ENCODE results near the gene DIAPH1.

DIAPH1 gene

GRCh38 chr5:141510850-141511601, 107.8 kb downstream of the DIAPH1 start:
- DNase-seq (ENCODE audit: extremely low spot score), result peak; percentile 62
- no peak for TF ChIP-seq CTCF (IDR thresholded peaks at IDR 0.05; ENCODE audit: control extremely low read depth, extremely low read depth, low read depth, missing control alignments)
- ChIA-PET CTCF (interaction anchor here (1.4 to 14.8 kb wide), 13 partner anchors 10 to 95 kb away, joined by 3 to 214 read pairs (median 28); partner anchors contain the start of genes PCDHGA10, PCDHGA11, PCDHGB7 and PCDHGC3), POLR2A (no interaction called here)

- ChIA-PET CTCF (interaction anchor here (1.0 to 14.8 kb wide), 12 partner anchors 10 to 182 kb away, joined by 3 to 214 read pairs (median 8); partner anchors contain the start of genes DIAPH1, PCDHGA10, PCDHGA11 and PCDHGB7), POLR2A (interaction anchor here (0.7 kb wide), 1 partner anchor 8 kb away, joined by 10 read pairs; no protein-coding TSS in a partner anchor)
- DNase-seq (ENCODE audit: extremely low spot score), result no peak
- TF ChIP-seq CTCF (IDR thresholded peaks at IDR 0.05; ENCODE audit: control extremely low read depth, extremely low read depth, low read depth, missing control alignments), result no peak
Measured at GRCh38 chr5:141510160-141510559, 108.6 kb downstream of the DIAPH1 start.

- peak; percentile 38 for DNase-seq (ENCODE audit: extremely low spot score)
- no peak for TF ChIP-seq CTCF (IDR thresholded peaks at IDR 0.05; ENCODE audit: control extremely low read depth, extremely low read depth, low read depth, missing control alignments)
- ChIA-PET CTCF (interaction anchor here (0.7 to 14.8 kb wide), 19 partner anchors 9 to 180 kb away, joined by 3 to 214 read pairs (median 4); partner anchors contain the start of genes DIAPH1, PCDHGA1, PCDHGA10 and PCDHGA11), POLR2A (interaction anchor here (0.6 kb wide), 1 partner anchor 19 kb away, joined by 3 read pairs; no protein-coding TSS in a partner anchor)
Measured at GRCh38 chr5:141508798-141509611, 109.8 kb downstream of the DIAPH1 start.

GRCh38 chr5:141508440-141508797, 110.4 kb downstream of the DIAPH1 start:
- ChIA-PET POLR2A (no interaction called here), CTCF (interaction anchor here (0.9 to 14.8 kb wide), 16 partner anchors 9 to 178 kb away, joined by 3 to 214 read pairs (median 8); partner anchors contain the start of genes PCDHGA1, PCDHGA10, PCDHGA11 and PCDHGB7)
- no peak for TF ChIP-seq CTCF (IDR thresholded peaks at IDR 0.05; ENCODE audit: control extremely low read depth, extremely low read depth, low read depth, missing control alignments)
- DNase-seq (ENCODE audit: extremely low spot score), result no peak

GRCh38 chr5:141507387-141508091, 111.3 kb downstream of the DIAPH1 start:
- ChIA-PET CTCF (interaction anchor here (0.9 to 14.8 kb wide), 19 partner anchors 8 to 177 kb away, joined by 3 to 214 read pairs (median 5); partner anchors contain the start of genes PCDHGA1, PCDHGA10, PCDHGA11 and PCDHGB7), POLR2A (no interaction called here)
- peak; percentile 63 for DNase-seq (ENCODE audit: extremely low spot score)
- TF ChIP-seq CTCF (IDR thresholded peaks at IDR 0.05; ENCODE audit: control extremely low read depth, extremely low read depth, low read depth, missing control alignments), result no peak
